HG03469 (cell line): ENCODE data around the gene C1QTNF9B.
"Not testable (repeated sequence)": the region's sequence is repeated elsewhere in the genome, so short reads cannot be mapped to it uniquely, and the experiment has no call there.

Experiments used
- ATAC-seq: cut with Tn5 transposase; IDR thresholded peaks from one replicate; pipeline ENCODE4 v1.9.1; 2021; ENCODE audit warnings: mild to moderate bottlenecking, moderate library complexity, moderate number of reproducible peaks; ENCODE audit not compliant: unreplicated experiment

Gene C1QTNF9B

GRCh38 chr13:23897452-23897919 lies at the start of gene C1QTNF9B:
C1QTNF9B (minus strand) TSS chr13:23897502.
- not testable (repeated sequence) for ATAC-seq

GRCh38 chr13:23946900-23947299 lies 49.6 kb upstream of the C1QTNF9B start:
- no peak for ATAC-seq

GRCh38 chr13:23946067-23946466 lies 48.8 kb upstream of the C1QTNF9B start:
- no peak for ATAC-seq

- no peak for ATAC-seq
These were observed 48.3 kb upstream of the C1QTNF9B start for GRCh38 chr13:23945612-23946011.

GRCh38 chr13:23941211-23941610 lies 43.9 kb upstream of the C1QTNF9B start:
- ATAC-seq: no peak

- ATAC-seq: not testable (repeated sequence)
These were observed 42.4 kb upstream of the C1QTNF9B start for GRCh38 chr13:23939666-23940065.

- ATAC-seq: no peak
These were observed 37.2 kb upstream of the C1QTNF9B start for GRCh38 chr13:23934520-23934919.

GRCh38 chr13:23928985-23929384 lies 31.7 kb upstream of the C1QTNF9B start:
- no peak for ATAC-seq

GRCh38 chr13:23923031-23923430 lies 25.7 kb upstream of the C1QTNF9B start:
- ATAC-seq: no peak

- no peak for ATAC-seq
These were observed 25.0 kb upstream of the C1QTNF9B start for GRCh38 chr13:23922005-23922932.

- no peak for ATAC-seq
These were observed 24.2 kb upstream of the C1QTNF9B start for GRCh38 chr13:23921451-23921888.

- no peak for ATAC-seq
These were observed 21.7 kb upstream of the C1QTNF9B start for GRCh38 chr13:23919006-23919405.

GRCh38 chr13:23918208-23918607 lies 20.9 kb upstream of the C1QTNF9B start:
- no peak for ATAC-seq

- no peak for ATAC-seq
These were observed 18.0 kb upstream of the C1QTNF9B start for GRCh38 chr13:23915308-23915707.

GRCh38 chr13:23912469-23912868 lies 15.2 kb upstream of the C1QTNF9B start:
- no peak for ATAC-seq

- ATAC-seq: no peak
These were observed 12.3 kb upstream of the C1QTNF9B start for GRCh38 chr13:23909606-23910005.

- ATAC-seq: no peak
These were observed 8.5 kb upstream of the C1QTNF9B start for GRCh38 chr13:23905766-23906165.

- ATAC-seq: no peak
These were observed 6.6 kb upstream of the C1QTNF9B start for GRCh38 chr13:23903906-23904280.

GRCh38 chr13:23902975-23903905 lies 5.9 kb upstream of the C1QTNF9B start:
- ATAC-seq: no peak

GRCh38 chr13:23901365-23901764 lies 4.1 kb upstream of the C1QTNF9B start:
- ATAC-seq: no peak

- no peak for ATAC-seq
These were observed 2.3 kb upstream of the C1QTNF9B start for GRCh38 chr13:23899555-23899954.
